PFSK-1 (cell line): ENCODE data around the gene STAT4.

ENCODE experiments used
- POLR2AphosphoS5 ChIP-seq: IDR thresholded peaks from 2 replicates; pipeline ENCODE4 v1.6.1; 2012; ENCODE audit warnings: low read depth, mild to moderate bottlenecking, control low read depth, low read length, moderate library complexity
- REST ChIP-seq, 2 experiments: IDR thresholded peaks; 2 replicates each; pipeline versions ENCODE4 v1.6.1 to v1.8.0; 2011 to 2012; ENCODE audit warnings: low read depth in 2 of 2, low read length in 2 of 2, control low read depth in 1 of 2, inconsistent platforms in 1 of 2, mild to moderate bottlenecking in 1 of 2, moderate library complexity in 1 of 2; ENCODE audit not compliant: insufficient read depth in 1 of 2
- SIN3A ChIP-seq: IDR thresholded peaks from 2 replicates; pipeline ENCODE4 v1.6.1; 2012; ENCODE audit warnings: mild to moderate bottlenecking, low read length, moderate library complexity, borderline replicate concordance; ENCODE audit not compliant: insufficient read depth

GRCh38 chr2:191177751-191178736, 27.2 kb upstream of the STAT4 start:
- no peak for TF ChIP-seq POLR2AphosphoS5
- TF ChIP-seq REST (IDR thresholded peaks at IDR 0.05; ENCODE audit: insufficient read depth in 1 of 2, low read depth in 2 of 2, low read length in 2 of 2) = no peak
- TF ChIP-seq SIN3A = no peak
